Epithelial cell of proximal tubule (primary cell): ENCODE data around the gene BMF. TPM values are rescaled to one million over a fixed set of nuclear protein-coding genes. Genes with fewer than 3 reads are reported as not detected.

Experiments used
- DNase-seq: peaks from one replicate; pipeline ENCODE4 v3.0.0-alpha.2; 2011; ENCODE audit warnings: low read depth
- H3K4me3 ChIP-seq: 2 replicates; pipeline ENCODE4 v1.5.1; 2011; ENCODE audit warnings: low read depth, mild to moderate bottlenecking, low read length
- CTCF ChIP-seq: conservative IDR thresholded peaks from 2 replicates; pipeline ENCODE4 v1.5.1; 2012; ENCODE audit warnings: low read depth, mild to moderate bottlenecking, low read length
- total RNA-seq: library from RNA; depleted of rRNA; stranded (reverse); fragments of >200 nt; gene quantifications from 2 replicates; pipeline ENCODE4 v1.2.3, GENCODE V29; 2015

BMF gene
- total RNA-seq, 1 donor from 2014 or later, result 33.1 TPM

- H3K4me3 ChIP-seq, result no peak overlapping the region
- no peak for TF ChIP-seq CTCF
- no peak for DNase-seq
These were observed 2.3 kb upstream of the BMF start for GRCh38 chr15:40110866-40111550.

GRCh38 chr15:40108061-40108854, 421 bp downstream of the BMF start:
- H3K4me3 ChIP-seq, result peak overlapping the region; percentile 61
- DNase-seq, result no peak

GRCh38 chr15:40106203-40107161, 2.2 kb downstream of the BMF start:
- no peak for TF ChIP-seq CTCF
- H3K4me3 ChIP-seq, result no peak overlapping the region
- DNase-seq, result no peak

More at GRCh38 chr15:40108061-40108854, 421 bp downstream of the BMF start:
- TF ChIP-seq CTCF, result no peak

- TF ChIP-seq CTCF, result no peak
- no peak for DNase-seq
- H3K4me3 ChIP-seq, result no peak overlapping the region
These were observed 3.0 kb downstream of the BMF start for GRCh38 chr15:40105517-40106202.

- peak; percentile 96 for TF ChIP-seq CTCF
- peak overlapping the region; percentile 23 for H3K4me3 ChIP-seq
- DNase-seq, result no peak
These were observed 3.7 kb downstream of the BMF start for GRCh38 chr15:40104865-40105516.

- no peak overlapping the region for H3K4me3 ChIP-seq
- TF ChIP-seq CTCF, result no peak
- DNase-seq, result no peak
These were observed 4.3 kb downstream of the BMF start for GRCh38 chr15:40104296-40104864.
